ENCODE measurements around the gene IL31RA.
"Not testable (repeated sequence)": the region's sequence is repeated elsewhere in the genome, so short reads cannot be mapped to it uniquely, and the experiment has no call there.

The IL31RA gene

DNA sequence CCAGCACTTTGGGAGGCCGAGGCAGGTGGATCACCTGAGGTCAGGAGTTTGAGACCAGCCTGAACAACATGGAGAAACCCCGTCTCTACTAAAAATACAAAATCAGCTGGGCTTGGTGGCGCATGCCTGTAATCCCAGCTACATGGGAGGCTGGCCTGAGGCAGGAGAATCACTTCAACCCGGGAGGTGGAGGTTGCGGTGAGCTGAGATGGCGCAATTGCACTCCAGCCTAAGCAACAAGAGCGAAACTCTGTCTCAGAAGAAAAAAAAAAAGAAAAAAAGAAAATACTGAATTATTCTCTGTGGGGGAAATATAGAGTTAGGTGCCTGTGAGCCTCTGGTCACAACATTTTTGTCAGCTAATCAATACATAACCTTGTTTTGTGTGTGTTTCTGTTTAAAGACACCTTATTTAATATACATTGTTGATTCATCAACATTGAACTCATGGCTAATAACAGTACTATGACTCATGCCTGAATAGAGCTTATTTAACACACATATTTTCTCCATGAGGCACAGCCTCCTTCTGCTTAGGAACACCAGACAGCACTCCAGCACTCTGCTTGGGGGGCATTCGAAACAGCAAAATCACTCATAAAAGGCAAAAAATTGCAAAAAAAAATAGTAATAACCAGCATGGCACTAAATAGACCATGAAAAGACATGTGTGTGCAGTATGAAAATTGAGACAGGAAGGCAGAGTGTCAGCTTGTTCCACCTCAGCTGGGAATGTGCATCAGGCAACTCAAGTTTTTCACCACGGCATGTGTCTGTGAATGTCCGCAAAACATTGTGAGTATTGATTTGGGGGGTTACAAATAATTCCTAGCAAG is at the start of gene IL31RA:
TSS of gene IL31RA (plus strand) at position 519 of the 836 bp plus-strand sequence. CDS start at position 733, 214 bp downstream.
- in situ Hi-C loops (cut with MboI; ENCODE audit: low sequenced_read_pairs), result no loop called here

DNA sequence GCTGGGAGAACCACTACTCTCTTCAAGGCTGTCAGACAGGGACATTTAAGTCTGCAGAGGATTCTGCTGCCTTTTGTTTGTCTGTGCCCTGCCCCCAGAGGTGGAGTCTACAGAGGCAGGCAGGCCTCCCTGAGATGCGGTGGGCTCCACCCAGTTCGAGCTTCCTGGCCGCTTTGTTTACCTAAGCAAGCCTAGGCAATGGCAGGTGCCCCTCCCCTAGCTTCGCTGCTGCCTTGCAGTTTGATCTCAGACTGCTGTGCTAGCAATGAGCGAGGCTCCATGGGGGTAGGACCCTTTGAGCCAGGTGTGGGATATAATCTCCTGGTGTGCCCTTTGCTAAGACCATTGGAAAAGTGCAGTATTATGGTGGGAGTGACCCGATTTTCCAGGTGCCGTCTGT is 42.3 kb upstream of the IL31RA start:
- in situ Hi-C loops (cut with MboI; ENCODE audit: low sequenced_read_pairs), result not testable (repeated sequence)

DNA sequence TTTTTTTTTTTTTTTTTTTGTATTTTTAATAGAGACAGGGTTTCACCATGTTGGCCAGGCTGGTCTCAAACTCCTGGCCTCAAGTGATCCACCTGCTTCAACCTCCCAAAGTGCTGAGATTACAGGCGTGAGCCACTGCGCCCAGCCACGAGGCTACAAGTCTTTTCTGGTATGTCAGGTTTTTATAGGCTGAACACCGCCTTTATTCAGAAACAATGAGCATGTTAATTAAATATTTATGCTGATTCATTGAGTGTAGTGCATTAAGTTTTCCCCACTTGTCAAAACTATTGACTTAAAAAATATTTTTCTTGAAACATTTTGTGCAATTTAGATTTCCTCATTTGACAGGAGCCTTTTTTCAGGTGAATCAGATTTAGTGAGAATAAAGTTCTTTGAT is 35.2 kb upstream of the IL31RA start:
- in situ Hi-C loops (cut with MboI; ENCODE audit: low sequenced_read_pairs), result not testable (repeated sequence)

DNA sequence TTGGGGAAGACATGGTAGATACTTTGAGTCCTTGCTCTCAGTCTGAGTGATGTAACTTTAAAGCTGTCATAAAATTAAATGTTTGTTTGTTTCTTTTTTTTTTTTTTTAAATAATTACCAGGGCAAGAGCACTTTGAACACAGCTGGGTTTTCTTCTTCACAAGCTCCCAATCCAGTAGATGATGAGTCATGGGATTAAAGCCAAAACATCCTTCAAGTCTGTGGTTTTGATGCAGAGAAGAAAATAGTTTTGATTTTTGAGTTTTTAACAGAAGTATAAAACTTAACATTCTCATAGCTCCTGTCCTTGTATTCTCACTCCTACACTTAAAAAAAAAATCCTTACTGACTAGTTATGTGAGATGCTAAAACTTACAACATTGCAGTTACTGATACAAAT is 34.8 kb upstream of the IL31RA start:
- in situ Hi-C loops (cut with MboI; ENCODE audit: low sequenced_read_pairs), result no loop called here

DNA sequence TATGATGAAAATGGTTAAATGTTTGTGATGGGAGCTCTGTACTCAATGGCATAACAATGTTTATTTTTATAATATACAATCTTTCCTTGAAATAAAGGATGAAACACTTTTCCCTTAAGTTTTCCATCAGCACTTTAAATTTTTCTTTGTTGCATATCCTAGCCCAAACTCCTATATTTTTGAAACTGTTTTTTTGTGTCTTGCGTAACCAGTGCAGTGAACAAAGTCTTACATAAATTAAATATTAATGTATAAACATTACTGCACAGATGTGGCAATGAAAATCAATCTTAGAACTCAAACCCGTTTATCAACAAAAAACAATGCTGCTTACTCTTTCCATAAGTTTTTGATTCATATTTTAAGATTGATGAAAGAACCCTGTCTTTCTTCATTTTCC is 34.1 kb upstream of the IL31RA start:
- in situ Hi-C loops (cut with MboI; ENCODE audit: low sequenced_read_pairs), result no loop called here

DNA sequence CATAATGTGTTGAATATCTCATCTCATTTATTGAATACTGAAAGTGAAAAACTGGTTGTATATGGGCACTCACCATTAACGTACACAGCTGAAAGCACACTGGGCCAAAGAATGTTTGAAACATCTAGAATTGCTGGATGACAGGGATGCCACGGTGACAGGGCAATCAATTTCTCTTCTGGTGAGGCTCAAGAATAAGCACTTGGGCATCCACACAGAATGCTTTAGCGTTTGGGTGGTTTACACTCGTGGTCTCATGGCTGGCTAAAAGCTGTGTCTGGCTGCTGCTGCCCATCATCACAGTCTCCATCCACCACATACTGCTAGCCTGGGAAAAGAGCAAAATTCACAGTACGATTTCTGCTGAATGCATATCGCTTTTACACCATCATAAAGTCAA is 30.7 kb upstream of the IL31RA start:
- in situ Hi-C loops (cut with MboI; ENCODE audit: low sequenced_read_pairs), result no loop called here

DNA sequence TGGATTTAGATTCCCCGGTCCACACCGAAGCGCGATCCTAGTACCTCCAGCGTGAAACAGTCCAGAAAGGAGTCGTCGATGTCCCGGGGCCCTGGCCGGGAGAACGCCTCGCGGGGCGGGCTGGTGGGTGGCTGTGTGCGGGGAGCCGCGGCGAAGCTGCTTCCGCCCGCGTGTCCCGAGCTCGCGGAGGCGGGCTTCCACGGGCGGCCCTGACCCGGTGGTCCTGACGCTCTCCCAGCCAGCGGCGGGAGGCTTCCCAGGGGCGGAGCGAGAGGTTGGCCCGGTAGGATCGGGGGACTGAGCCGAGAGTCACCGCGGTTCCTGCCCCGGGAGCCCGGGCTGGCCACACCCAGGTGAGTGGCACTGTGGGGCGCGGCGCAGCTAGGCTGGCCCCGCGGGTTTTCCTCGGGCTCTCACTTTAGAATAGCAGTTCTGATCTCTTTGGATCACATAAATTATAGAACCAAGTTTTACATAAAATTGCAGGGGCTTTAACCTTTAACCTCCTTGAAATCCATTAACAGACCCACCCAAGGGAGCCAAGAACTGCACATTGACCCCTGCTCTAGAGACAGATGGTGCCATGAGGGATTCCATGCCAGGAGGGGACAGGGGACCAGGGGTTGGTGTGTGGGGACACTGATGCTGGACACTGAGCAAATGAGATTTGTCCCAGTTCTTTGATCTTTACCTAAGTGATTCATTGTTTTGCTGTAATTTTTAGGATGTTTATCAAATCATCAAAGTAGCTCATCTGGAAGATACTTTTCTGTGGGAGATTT is 29.2 kb upstream of the IL31RA start:
- in situ Hi-C loops (cut with MboI; ENCODE audit: low sequenced_read_pairs), result no loop called here

DNA sequence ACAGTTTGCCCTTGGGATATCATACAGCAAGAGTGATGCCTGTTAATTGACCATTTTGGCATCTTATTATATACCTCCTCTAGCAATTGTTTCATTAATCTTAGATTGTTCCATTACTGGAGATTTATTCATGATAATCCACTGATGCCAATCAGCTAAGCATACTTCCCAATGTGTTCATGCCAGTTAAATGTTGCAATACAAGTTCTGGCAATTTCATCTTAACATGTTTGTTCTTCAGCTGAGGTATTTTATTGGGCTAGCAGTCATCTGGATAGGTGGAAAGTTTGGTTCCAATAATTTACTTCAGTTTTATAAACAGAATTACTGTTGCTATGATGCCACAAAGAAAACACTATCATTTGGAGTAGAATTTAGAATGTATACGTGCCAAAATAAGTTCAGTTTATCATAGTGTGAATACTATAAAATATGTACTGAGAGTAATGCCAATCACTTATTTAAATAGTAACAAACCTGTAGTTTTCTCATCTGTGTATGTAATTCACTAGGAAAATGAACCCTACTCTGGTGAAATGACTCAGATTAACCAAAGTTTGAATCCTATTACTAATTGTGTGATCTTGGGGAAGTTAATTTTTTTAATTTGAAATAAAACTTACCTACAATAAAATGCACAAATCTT is 27.9 kb upstream of the IL31RA start:
- in situ Hi-C loops (cut with MboI; ENCODE audit: low sequenced_read_pairs), result no loop called here

DNA sequence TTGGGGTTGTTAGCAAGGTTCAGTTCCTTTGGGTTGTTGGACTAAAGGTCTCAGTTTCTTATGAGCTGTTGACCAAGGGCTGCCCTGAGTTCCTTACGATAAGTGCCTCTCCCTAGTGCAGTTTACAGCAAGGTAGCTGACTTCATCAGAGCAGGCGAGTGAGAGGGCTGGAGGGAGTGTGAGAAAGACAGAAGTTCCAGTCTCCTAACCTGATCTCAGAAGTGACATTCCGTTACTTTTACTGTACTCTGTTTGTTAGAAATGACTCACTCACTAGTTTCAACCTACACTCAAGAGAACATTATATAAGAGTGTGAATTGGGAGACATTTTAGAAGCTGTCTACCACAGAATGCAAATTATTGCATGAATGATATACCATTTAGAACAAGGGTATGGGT is 21.2 kb upstream of the IL31RA start:
- in situ Hi-C loops (cut with MboI; ENCODE audit: low sequenced_read_pairs), result no loop called here

DNA sequence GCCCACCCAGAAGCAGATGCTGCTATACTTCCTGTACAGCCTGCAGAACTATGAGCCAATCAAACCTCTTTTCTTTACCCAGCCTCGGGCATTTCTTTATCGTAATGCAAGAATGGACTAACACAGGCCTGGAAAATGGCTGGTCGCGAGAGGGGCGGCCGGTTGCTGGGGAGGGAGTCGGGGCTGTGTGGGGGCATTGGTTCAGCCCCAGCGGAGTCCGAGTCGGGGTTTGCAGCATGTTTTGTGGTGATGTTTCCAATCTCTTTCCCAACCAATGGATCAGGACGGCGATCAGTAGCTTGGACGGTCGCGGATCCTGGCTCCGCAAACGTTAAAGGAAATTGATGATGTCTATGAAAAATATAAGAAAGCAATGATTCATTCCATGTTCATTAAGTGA is 18.7 kb upstream of the IL31RA start:
- in situ Hi-C loops (cut with MboI; ENCODE audit: low sequenced_read_pairs), result no loop called here

DNA sequence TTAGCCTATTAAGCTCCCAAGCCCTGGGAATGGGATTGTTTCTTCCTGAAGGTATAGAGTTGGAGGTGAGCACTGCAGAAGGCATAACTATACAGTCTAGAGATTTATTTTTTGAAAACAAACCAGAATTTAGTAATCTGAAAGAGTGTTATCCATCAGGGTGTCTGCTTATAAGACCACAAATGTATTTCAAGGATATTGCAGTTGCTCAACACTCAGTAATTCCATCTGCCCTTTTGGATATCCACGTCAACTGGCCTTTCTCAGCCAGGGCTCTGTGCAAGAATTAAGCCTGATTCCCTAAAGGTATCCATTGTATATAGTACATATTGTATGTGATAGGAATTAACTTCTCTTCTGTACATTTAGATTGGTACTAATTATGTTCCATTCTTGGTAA is 15.0 kb upstream of the IL31RA start:
- in situ Hi-C loops (cut with MboI; ENCODE audit: low sequenced_read_pairs), result no loop called here

DNA sequence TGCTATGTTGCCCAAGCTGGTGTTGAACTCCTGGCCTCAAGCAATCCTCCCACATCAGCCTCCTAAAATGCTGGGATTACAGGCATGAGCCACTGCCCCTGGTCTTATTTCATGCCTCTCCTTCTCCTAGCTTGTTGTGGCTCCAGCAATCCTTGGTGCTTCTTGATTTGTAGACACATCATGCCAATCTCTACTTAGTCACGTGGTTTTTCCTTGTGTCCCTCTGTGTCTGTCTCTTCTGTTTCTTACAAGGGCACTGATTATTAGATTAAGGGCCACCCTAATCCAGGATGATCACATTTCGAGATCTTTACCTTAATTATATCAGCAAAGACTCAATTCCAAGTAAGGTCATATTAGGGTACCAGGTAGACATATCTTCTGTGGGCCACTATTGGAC is 9.2 kb upstream of the IL31RA start:
- in situ Hi-C loops (cut with MboI; ENCODE audit: low sequenced_read_pairs), result no loop called here

DNA sequence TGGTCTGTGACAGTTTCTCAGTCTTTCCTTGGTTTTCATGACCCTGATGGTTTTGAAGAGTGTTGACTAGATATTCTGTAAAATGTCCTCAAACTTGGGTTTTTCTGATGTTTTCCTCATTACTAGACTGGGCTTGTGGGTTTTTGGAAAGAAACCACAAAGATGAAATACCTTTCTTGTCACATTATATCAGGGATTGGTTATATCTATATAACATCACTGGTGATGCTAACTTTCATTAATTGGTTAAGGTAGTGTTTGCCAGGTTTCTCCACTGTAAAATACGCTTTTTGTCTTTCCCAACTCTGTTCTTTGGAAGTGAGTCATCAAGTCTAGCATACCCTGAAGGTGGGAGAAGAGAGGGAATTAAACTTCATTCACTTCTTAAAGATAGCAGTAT is 3.3 kb upstream of the IL31RA start:
- in situ Hi-C loops (cut with MboI; ENCODE audit: low sequenced_read_pairs), result no loop called here

DNA sequence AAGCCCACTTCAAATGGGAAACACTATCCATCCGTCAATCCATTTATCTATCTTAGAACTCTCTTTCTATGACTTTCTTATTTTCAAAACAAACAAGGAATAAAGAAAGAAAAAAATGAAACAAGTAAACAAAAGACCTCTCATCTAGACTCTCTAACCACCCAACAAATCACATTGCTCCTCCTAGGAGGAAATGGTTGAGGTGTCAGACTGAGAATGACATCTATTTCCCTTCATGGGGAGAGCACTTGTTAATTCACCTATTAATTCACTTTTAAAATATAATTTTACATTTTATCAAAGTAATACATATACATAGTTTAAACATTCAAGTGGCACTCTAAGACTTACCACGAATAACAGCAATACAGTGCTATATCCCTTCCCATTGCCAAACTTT is 2.4 kb upstream of the IL31RA start:
- in situ Hi-C loops (cut with MboI; ENCODE audit: low sequenced_read_pairs), result no loop called here

DNA sequence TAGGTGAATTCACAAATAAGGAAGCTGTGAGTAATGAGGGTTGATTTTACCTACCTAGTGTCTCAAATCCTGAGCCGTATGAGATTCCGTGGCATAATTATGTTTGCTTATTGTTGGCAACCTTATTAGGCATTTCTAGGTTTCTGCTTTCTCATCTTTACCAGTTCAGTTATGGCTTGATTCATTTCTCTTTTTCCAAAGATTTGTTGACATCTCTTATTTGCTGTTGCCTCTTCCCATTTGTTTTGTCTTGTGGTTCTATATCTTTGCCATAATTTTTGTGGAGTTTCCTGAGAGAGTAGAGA is 470 bp downstream of the IL31RA start:
- in situ Hi-C loops (cut with MboI; ENCODE audit: low sequenced_read_pairs), result no loop called here

DNA sequence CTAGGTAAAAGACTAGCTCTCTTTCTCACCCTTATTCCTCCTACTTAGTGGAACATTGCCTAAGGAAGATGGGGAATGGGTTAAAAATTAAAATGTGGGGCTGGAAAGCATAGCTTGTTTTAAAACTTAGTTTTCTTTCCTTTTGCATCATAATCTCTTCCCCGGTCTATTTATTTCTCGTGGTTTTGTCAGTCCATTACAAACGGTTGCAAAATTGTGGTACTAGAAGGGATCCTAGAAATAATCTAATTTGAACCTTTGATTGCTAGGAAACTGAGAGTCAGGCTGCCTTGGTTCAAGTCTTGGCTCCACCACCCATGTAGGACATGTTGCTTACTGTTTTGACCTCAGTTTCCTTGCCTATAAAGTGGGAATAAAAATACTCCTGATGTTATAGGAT is 1.3 kb downstream of the IL31RA start:
- in situ Hi-C loops (cut with MboI; ENCODE audit: low sequenced_read_pairs), result no loop called here

DNA sequence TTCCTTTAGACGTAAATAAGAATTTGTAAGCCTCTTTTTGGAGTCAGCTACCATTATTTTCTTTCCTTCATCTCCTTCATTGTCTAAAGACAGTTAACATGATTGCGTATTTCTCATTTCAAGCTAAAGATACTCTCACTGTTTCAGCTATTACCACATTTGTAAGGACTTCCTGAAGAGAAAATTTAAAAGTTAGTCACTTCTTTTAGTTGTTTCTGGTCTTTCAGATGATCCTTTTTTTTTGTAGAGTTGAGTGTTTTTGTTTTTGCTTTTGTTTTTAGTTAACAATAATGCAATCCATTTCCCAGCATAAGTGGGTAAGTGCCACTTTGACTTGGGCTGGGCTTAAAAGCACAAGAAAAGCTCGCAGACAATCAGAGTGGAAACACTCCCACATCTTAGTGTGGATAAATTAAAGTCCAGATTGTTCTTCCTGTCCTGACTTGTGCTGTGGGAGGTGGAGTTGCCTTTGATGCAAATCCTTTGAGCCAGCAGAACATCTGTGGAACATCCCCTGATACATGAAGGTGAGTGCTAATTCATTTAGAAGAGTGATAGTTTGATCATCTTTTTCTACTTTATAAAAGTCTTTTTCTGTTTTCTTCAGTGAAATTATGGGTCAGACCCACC is 2.0 kb downstream of the IL31RA start:
- in situ Hi-C loops (cut with MboI; ENCODE audit: low sequenced_read_pairs), result no loop called here

DNA sequence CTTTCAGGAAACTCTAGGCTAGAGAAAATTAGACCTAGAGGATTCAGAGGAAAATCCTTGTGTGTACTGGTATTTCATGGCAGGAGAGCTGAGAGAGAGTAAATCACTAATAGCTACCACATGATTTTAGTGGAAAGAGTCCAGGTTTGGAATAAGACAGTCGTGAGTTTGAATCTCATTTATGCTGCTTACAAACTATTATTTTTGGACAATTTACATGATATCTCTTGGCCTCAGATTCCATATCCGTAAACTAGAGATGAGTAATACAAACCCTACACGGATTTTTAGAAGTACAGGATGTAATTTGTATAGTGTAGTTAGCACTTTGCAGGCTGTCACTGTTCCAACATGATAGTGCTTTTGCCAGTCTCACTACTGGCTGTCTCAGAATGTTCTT is 2.7 kb downstream of the IL31RA start:
- in situ Hi-C loops (cut with MboI; ENCODE audit: low sequenced_read_pairs), result no loop called here

DNA sequence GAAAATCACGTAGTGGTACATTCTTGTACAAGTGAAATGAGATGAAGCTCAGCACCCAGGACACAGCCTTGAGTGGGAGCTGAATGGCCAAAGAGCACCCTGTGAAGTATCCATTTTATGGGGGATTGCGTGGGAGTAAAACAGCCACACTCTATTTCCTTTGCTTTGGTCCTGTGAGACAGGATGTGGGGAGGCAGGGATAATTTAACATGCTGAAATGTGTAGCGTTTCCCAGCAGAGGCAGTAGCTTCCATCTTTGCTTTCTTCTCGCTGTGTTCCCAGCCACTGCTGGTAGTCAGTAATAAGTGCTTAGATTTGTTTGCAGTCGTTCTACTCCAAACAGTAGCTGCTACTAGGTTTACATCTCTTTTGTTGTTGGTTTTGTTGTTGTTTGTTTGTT is 4.4 kb downstream of the IL31RA start:
- in situ Hi-C loops (cut with MboI; ENCODE audit: low sequenced_read_pairs), result no loop called here

DNA sequence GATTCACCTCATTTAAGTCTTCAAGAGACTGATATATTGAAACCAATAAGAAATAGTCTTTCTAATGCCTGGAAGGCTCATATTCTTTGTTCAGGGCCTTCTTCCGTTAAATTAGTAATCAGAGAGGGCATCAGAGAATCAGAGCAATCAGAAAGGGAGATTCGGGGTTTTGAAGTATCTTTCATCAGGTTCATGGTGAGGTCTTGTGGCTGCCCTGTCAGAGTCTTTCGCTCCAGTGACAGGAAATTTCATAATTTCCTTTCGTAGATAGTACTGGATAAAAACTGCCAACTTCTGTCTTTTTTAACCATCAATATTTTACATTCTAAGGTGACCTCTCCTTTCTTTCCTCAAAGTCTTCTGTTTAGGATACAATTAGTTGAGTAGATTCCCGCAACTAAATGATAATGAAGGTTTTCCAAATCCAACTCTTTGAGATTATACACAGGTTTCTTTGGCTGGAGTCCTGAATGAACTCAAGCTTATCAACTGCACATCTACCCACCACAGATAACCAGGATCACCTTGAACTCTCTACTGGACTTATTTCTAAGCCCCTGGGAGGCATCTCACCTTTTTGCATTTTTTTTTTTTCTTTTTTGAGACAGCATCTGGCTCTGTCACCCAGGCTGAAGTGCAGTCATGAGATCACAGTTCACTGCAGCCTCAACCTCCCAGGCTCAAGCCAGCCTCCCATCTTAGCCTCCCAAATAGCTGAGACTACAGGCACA is 5.5 kb downstream of the IL31RA start:
- in situ Hi-C loops (cut with MboI; ENCODE audit: low sequenced_read_pairs), result no loop called here

DNA sequence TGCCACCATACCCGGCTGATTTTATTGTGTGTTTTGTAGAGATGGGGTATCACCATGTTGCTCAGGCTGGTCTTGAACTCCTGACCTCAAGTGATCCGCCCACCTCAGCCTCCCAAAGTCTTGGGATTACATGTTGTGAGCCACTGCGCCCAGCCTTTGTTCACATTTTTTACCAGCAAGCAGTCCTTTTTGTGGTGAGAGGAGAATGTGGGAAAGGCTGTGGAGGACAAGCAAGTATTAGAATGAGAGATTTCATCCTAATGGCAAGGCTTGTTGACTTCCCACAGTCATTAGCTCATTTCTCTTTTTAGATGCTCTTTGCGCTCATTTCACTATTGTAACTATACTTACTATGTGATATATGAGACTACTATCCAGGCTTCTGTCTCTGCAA is 6.1 kb downstream of the IL31RA start:
- in situ Hi-C loops (cut with MboI; ENCODE audit: low sequenced_read_pairs), result no loop called here
